GM18861 (cell line): Measurements from ENCODE around the gene WDR3.

Source experiments
- ATAC-seq: cut with Tn5 transposase; IDR thresholded peaks from one replicate; pipeline ENCODE4 v1.9.1; 2021; ENCODE audit not compliant: unreplicated experiment

The WDR3 gene

DNA sequence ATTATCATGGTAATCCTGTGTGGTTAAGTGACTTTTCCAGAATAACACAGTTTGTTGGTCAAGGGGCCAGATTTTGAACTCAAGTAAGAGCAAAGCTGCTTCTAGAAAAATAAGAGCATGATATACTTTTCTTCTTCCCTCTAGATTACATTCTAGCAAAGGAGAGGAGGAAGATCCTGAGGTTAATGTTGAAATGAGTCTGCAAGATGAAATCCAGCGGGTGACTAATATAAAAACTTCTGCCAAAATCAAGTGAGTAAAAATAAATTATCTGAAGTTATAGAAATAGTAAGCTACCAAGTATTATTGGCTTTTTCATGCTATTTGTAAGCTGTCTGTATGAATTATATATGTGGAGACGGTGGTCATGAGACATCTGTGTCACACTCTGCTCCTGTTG lies 12.8 kb downstream of the WDR3 start:
- no peak for ATAC-seq

DNA sequence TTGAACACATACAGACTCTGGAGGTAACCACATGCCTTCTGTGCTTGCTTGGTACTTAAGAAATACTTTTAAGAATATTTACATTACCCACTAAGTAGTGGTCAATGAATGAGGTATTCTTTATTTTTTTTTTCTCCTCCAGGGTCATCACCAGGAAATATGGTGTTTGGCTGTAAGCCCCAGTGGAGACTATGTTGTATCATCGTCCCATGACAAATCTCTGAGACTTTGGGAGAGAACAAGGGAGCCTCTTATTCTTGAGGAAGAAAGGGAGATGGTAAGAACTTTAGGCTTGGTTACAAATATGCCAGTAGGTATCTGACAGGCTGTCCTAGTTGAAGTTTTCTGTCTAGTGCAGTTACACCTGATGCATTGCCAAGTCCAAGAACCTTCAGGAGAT lies 22.8 kb downstream of the WDR3 start:
- no peak for ATAC-seq

DNA sequence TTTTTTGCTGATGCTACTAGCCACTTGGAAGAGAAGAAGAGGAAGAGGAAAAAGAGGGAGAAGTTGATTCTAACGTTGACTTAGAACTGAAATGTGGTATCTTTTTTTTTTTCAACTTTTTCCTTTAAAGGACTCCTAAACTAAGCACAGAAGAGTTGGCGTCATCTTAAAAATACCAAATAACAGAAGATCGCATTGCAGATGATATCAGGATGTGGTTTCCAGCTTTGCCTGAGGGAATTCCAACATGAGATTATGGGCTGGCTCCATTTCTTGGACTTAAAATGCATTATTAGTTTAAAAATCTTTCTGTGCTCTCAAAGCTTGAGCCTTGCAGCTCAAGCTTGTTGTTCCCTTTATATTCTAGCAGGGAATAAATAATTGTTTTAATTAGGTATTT lies 29.8 kb downstream of the WDR3 start:
- no peak for ATAC-seq

DNA sequence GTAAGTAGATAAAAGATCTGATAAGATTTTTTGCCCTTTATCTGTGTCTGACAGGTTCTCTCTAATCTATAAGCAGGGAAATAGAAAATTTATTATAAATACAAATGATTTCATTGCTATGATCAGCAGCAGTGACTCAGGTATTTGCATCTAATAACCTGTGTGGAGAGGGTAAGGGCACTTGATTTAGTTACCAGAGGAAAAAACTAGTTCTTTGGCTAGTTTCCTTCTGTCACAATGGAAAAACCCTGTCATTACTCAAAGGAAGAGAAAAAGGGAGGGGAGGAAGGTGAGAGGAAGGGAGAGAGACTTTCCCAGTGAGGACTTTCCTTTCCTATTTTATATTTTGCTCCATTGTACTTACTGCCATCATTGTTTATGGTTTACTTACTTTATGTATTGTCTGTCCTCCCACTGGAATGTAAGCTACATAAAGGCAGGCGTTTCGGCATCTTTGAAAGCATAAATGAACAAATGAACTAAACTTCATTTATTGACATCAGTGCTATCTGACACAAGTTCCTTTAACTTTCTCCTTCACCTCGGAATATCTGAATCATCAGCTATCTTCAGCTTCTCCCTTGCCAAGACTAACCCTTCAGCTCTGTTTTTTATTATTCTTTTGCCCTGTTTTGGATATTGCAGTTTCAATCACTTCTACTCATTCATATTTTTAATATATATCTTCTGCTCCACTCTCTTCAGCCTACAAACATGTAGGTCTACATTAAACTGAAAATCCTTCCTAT lies 34.9 kb downstream of the WDR3 start:
- no peak for ATAC-seq

DNA sequence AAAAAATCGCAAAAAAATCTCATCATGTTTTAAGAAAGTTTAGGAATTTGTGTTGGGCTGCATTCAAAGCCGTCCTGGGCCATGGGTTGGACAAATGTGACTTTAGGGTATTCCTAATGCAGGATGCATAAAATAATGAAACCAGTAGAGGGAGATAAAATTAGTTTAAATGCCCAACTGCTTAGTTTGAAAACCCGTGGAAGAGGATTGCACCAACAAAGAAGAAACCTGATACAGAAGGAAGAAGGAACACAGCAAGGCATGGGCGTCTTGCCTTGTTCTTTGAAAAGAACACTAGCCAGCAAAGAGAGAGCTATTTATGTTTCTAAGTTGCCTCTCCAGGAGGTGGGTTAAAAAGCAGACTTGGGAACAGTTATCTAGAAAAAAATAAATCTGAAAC lies 37.9 kb downstream of the WDR3 start:
- ATAC-seq = no peak

DNA sequence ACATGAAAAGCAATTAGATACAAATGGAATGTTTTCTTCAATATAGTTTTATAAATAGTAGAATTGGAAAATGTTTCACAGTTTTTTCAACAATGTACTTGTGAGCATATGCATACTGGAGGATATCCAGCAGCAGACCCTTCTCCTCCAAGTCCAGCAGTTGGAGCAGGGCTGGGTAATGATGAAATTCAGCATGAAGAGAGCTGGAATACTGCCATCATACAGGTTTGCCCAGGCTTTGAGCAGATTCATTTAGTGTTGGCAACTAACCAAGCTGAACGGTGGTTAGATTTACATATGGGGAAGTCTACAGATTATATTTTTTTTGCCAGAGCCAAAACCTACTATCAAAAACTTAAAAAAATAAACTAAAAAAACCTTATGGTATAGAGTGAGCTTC lies 38.3 kb downstream of the WDR3 start:
- no peak for ATAC-seq

DNA sequence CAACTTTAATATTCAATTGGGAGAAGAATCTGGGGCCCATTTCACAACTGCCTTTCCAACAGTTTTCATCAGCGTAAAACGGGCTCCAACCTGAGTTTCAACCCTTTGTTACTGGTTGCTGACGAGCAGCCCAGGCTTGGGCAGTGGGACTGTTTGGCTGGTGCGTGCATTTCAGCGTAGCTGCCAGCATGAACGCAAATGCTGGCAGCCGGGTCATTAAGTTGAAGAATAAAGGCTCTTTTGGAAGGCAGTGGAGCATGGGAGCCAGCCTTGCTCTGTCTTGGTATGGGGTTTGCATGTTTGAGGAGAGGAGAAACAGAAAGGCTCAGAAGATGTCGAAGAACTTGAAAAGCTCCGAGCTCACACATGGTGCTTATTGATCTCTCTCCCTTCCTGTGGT lies 40.7 kb downstream of the WDR3 start:
- no peak for ATAC-seq

DNA sequence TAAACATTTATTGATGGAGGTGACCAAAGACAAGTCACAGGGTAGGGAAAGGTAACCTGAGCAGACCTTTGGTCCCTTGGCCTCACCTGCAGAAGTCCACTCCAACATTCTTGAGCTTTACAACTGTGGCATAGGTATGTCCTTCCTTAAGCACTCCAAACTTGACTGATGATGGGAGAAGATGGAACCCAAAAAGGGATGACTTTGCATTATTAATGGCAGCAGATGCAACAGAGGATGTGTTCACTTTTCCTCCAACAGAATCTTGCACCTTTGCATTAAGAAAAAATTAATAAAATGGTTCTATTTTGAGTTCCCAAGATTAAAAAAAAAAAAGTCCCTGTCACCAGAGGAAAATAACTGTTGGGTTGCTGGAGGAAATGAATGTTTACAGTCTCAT lies 42.2 kb downstream of the WDR3 start:
- ATAC-seq = no peak

DNA sequence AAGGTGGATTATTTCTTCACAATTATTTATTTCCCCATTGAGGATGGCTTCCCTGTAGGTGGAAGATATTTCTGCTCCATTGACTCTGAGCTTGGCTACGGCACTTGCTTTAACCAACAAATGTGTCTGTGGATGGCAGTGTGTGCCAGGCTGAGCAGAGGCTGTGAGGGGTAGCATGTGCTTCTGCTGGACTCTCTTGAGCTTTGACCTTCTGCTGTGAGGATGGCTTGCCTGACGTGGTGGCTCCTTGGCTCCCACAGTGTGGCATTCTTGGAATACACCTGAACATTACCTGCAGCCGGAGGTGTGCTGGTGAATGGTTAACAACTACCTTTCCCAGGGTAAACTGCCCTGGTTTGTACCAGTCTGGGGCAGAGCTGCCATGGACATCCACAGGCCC lies 46.8 kb downstream of the WDR3 start:
- ATAC-seq = no peak

DNA sequence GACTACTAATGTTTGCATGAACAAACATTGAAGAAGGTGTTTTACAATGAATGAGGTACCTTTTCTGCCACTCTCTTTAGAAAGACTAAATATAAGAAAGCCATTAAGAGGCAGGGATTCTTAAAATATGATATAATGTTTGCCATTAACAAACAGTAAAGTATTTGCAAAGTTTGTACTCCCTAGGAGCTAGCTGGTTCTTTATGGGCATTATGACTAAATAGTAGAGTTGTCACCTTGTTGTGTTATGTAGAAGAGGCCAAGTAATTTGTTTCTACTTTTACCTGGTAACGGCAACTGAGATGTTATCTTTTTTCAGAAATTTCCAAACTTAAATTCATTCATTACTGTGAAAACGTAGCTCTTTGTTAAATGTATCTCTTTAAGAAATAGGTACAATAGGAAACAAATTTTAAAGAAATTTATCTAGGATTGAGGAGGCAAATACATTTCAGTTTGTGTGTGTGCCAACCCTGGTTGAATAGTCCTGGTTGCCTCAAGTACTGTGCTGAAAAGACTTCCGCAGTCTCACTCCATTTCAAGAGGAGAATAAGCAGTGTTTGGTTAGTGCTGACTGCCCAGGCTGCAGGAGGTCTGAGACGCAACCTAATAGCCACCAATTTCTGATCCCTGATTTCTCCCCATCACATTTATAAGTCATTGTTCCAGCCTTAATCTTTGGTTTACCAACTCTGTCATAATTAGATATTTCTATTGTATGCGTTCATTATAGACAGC lies 52.1 kb downstream of the WDR3 start:
- no peak for ATAC-seq

DNA sequence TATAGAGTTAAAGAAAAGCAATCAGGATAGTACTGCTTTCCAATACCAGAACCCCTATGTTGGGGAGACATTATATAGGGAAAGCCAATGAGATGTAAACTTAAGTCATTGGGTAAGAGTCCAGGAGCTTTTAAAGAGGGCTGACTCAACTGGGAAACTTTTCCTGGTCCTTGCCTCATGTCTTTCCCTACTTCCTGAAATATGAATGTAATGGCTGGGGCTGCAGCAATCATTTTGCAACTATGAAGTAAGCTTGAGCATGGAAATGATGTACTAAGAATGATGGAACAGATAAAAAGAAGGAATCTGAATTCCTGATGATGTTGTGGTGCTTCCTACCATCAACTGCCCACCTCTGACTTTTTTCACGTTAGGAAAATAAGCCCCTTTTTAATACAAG lies 55.7 kb downstream of the WDR3 start:
- no peak for ATAC-seq

DNA sequence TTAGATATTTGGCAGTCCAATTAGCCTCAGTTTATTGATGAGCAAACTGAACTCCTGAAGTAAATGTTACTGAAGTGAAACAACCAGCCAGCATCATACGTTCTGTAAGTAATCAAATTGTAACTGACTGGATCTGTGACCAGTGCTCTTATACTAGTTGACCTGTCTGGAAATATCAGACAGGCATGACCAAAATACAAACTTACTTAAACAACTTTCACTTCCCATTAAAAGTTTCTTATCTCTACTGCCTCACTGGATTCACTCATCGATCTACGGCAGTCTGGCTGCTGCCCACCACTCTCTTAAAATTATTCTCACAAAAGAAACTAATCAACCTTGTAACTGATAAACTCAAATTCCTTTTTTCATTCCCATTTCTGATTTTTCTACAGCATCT lies 56.4 kb downstream of the WDR3 start:
- ATAC-seq = peak; percentile 71

DNA sequence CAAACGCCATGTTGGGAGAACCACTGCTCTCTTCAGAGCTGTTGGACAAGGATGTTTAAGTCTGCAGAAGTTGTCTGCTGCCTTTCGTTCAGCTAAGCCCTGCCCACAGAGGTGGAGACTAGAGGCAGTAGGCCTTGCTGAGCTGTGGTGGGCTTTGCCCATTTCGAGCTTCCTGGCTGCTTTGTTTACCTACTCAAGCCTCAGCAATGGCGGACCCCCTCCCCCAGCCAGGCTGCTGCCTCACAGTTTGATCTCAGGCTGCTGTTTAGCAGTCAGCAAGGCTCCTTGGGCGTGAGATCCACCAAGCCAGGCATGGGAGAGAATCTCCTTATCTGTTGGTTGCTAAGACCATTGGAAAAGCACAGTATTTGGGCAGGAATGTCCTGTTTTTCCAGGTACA lies 74.8 kb downstream of the WDR3 start:
- ATAC-seq = no peak

DNA sequence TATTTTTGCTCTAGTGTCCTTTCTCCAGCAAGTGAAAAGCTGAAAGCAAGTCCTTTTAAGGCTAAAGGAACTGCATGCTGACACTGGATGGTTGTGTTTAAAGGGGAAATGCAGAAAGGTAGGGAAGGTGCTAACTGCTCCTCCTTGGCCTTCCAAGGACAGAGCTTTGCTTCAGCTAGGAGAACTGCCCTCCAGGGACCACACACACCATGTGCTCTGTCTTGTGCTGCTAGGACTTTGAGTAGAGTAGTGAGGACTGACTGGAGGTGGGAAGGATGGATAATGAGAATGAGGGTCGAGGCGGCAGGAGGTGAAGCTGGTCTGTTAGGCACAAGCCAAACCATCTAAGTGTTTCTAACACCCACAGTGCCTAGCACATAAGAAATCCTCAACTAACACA lies 77.9 kb downstream of the WDR3 start:
- ATAC-seq = no peak

DNA sequence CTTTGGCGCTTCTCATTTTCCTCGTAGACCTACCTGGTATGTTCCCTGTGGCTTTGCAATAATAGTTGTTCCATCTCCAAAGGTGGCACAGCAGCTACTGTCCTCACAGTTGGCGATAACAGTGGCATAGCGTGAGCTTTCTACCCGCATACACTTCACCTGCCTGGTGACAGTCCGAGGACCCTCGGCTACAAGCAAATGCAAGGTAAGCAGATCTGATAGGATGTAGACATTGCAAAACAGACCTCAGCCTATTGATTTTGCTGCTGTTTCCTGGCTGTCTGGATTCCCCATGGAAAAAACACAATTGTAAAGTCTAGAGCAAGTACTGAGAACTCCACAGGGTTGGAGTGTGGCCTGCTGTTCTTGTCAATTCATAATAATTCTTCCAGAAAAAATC lies 78.5 kb downstream of the WDR3 start:
- ATAC-seq = no peak

DNA sequence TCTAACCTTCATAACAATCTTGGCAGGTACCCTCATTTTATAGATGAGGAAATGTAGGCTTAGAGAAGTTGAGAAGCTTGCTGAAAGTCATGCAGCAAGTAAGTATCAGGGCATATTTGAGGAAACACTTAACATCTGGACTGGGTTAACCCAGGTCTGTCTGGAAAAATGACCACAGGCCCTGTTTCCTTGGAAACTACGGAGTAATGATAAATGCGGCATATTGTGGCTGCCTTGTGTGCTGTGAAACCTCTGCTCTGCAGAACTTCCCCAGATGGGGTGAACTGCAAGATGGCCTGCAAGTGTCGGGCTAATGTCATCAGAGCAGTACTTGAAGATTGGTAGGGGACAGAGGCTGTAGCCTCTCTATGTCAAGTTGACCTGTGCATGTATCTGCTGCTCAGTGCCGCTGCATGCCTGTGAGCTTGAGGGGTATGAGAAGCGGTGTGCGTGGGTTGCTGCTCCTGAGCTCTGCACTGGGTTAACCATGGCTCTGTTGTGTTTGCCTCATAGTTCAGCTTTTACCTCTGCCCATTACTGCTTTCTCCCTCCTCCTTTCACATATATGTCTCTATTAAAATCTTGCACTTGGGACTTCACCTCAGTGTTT lies 83.1 kb downstream of the WDR3 start:
- no peak for ATAC-seq

DNA sequence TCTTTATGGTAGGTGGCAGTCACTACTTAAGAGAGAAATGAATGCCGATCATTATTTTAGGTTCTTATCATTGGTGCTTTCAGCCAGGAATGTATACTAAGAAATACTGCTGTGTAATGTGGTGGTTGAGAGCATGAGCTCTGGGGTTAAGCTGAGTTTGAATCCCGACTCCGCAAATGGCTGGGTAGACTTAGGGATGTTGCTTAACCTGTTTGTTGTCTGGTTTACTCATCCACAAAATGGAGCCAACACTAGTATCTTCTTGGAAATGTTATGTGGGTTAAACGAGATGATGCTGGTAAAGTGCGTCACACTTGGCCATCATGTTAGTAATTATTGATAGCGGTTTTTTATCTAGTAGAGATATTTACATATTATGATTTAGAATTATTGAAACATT lies 83.8 kb downstream of the WDR3 start:
- no peak for ATAC-seq

DNA sequence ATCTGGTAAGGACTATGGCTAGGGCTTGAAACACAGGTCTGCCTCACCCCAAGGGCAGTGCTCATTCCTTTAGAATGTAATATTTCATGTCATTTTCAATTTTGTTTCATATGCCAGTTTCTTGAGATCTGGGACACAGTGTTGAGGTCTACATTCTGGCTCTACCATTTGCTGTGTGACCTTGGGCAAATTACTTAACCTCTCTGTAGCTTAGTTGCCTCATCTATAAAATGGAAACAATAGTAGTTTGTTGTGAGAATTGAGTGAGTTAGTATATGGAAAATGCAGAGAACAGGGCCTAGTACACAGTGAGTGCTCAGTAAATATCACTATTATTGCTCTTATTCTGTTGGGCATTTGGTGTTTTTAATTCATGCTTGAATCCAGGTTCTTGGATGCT lies 84.4 kb downstream of the WDR3 start:
- no peak for ATAC-seq
